Neural progenitor cell (in vitro differentiated cells): Measurements from ENCODE around the gene PLB1. TPM values are rescaled to one million over a fixed set of nuclear protein-coding genes. Genes with fewer than 3 reads are reported as not detected.
A peak's percentile ranks its signal among the peaks of the same experiment; 100 is the strongest.

Source experiments
- DNase-seq: peaks from one replicate; pipeline ENCODE4 v3.0.0-alpha.2; 2016; ENCODE audit warnings: low spot score
- H2AFZ ChIP-seq: fragments of 200-600 bp; sonication (generic); replicated peaks from 2 replicates; pipeline ENCODE4 v1.6.1; 2016; ENCODE audit warnings: antibody characterized with exemption
- H3F3A ChIP-seq: fragments of 200-600 bp; sonication (generic); 2 replicates; pipeline ENCODE4 v1.6.1; 2016; ENCODE audit warnings: antibody characterized with exemption, low read depth
- H3K27ac ChIP-seq: fragments of 200-600 bp; sonication (generic); 2 replicates; pipeline ENCODE4 v1.5.1; 2016; ENCODE audit warnings: mild to moderate bottlenecking
- H3K27me3 ChIP-seq: fragments of 200-600 bp; sonication (generic); 2 replicates; pipeline ENCODE4 v1.6.1; 2016; ENCODE audit warnings: mild to moderate bottlenecking, moderate library complexity
- H3K36me3 ChIP-seq: fragments of 200-600 bp; sonication (generic); 2 replicates; pipeline ENCODE4 v1.5.1; 2016
- H3K4me1 ChIP-seq: fragments of 200-600 bp; sonication (generic); 2 replicates; pipeline ENCODE4 v1.6.1; 2016; ENCODE audit warnings: mixed run types
- H3K4me2 ChIP-seq: fragments of 200-600 bp; sonication (generic); 2 replicates; pipeline ENCODE4 v1.6.1; 2016
- H3K4me3 ChIP-seq: fragments of 200-600 bp; sonication (generic); 2 replicates; pipeline ENCODE4 v1.5.1; 2016
- H3K79me2 ChIP-seq: fragments of 200-600 bp; sonication (generic); 2 replicates; pipeline ENCODE4 v1.6.1; 2016; ENCODE audit warnings: low read depth
- H3K9ac ChIP-seq: fragments of 200-600 bp; sonication (generic); 2 replicates; pipeline ENCODE4 v1.6.1; 2016
- H3K9me3 ChIP-seq: fragments of 200-600 bp; sonication (generic); 2 replicates; pipeline ENCODE4 v1.5.1; 2016; ENCODE audit warnings: low read depth
- H4K20me1 ChIP-seq: fragments of 200-600 bp; sonication (generic); 2 replicates; pipeline ENCODE4 v1.6.1; 2016; ENCODE audit warnings: low read depth
- H3K27ac Mint-ChIP-seq: 3 replicates; pipeline ENCODE4 v1.8.0; 2021; ENCODE audit warnings: mixed read lengths
- H3K27me3 Mint-ChIP-seq: 2 replicates; pipeline ENCODE4 v1.8.0; 2022; ENCODE audit warnings: low read depth, mild to moderate bottlenecking, inconsistent platforms, moderate library complexity, mixed read lengths; ENCODE audit not compliant: insufficient read depth
- H3K36me3 Mint-ChIP-seq: 3 replicates; pipeline ENCODE4 v1.8.0; 2021; ENCODE audit warnings: mixed read lengths
- H3K4me1 Mint-ChIP-seq: 3 replicates; pipeline ENCODE4 v1.8.0; 2021; ENCODE audit warnings: mixed read lengths
- H3K4me3 Mint-ChIP-seq: 3 replicates; pipeline ENCODE4 v1.8.0; 2021; ENCODE audit warnings: mild to moderate bottlenecking, moderate library complexity, mixed read lengths
- H3K9me3 Mint-ChIP-seq: 3 replicates; pipeline ENCODE4 v1.8.0; 2020; ENCODE audit warnings: mixed read lengths
- EZH2 ChIP-seq: fragments of 200-600 bp; sonication (generic); IDR thresholded peaks from 2 replicates; pipeline ENCODE4 v1.6.1; 2017; ENCODE audit warnings: antibody characterized with exemption, mild to moderate bottlenecking, moderate library complexity
- EZH2phosphoT487 ChIP-seq: fragments of 200-600 bp; sonication (generic); IDR thresholded peaks from 2 replicates; pipeline ENCODE4 v1.6.1; 2017; ENCODE audit warnings: antibody characterized with exemption
- total RNA-seq: library from RNA; depleted of rRNA; stranded (reverse); fragments of >200 nt; gene quantifications from 2 replicates; pipeline ENCODE4 v1.2.3, GENCODE V29; 2015; ENCODE audit warnings: low replicate concordance
- TF ChIP-seq, protein P1 (sequence below): fragments of 200-600 bp; sonication (generic); IDR thresholded peaks from 2 replicates; pipeline ENCODE4 v1.5.1; 2017; ENCODE audit warnings: antibody characterized with exemption, mild to moderate bottlenecking

PLB1 gene
- total RNA-seq, 1 donor from 2014 or later, result not detected

DNA sequence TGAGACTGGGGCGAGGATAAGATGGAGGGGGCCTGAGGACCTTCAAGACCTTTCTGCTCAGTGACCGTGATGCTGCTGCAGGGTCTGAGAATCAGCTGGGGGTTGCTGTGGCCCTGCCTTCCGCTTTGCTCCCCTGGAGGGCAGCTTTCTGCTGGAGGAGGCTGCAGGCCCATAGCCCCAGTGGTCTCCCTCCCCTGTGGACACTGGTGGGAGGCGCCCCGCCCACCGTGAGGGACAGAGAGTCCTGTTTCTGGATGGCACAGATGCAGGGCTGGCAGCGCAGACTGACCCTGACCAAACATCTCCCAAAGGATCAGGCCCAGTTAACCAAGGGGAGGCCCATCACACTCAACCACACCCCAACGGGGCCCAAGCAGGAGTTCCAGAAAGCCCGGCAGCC, 42.8 kb downstream of the PLB1 start:
- Histone ChIP-seq H2AFZ (no peak overlapping the region), H3F3A (no peaks in the 10 kb centered on the region), H3K36me3 (no peaks in the 10 kb centered on the region), H3K9ac (no peak overlapping the region), H3K4me2 (no peak overlapping the region), H3K27me3 (no peaks in the 10 kb centered on the region), H3K27ac (no peak overlapping the region), H3K4me1 (peaks cover 3% of the 10 kb centered on the region), H3K4me3 (no peak overlapping the region), H3K9me3 (no peaks in the 10 kb centered on the region), H4K20me1 (peaks cover 2% of the 10 kb centered on the region), H3K79me2 (no peaks in the 10 kb centered on the region)
- Mint-ChIP-seq H3K9me3 (peaks cover 3% of the 10 kb centered on the region), H3K27ac (peak overlapping the region; percentile 29), H3K27me3 (peaks cover 11% of the 10 kb centered on the region), H3K4me1 (peaks cover 8% of the 10 kb centered on the region), H3K4me3 (no peak overlapping the region), H3K36me3 (no peaks in the 10 kb centered on the region)
- no peak for DNase-seq
- TF ChIP-seq EZH2 (no peak), EZH2phosphoT487 (no peak)
- TF ChIP-seq, protein P1, sequence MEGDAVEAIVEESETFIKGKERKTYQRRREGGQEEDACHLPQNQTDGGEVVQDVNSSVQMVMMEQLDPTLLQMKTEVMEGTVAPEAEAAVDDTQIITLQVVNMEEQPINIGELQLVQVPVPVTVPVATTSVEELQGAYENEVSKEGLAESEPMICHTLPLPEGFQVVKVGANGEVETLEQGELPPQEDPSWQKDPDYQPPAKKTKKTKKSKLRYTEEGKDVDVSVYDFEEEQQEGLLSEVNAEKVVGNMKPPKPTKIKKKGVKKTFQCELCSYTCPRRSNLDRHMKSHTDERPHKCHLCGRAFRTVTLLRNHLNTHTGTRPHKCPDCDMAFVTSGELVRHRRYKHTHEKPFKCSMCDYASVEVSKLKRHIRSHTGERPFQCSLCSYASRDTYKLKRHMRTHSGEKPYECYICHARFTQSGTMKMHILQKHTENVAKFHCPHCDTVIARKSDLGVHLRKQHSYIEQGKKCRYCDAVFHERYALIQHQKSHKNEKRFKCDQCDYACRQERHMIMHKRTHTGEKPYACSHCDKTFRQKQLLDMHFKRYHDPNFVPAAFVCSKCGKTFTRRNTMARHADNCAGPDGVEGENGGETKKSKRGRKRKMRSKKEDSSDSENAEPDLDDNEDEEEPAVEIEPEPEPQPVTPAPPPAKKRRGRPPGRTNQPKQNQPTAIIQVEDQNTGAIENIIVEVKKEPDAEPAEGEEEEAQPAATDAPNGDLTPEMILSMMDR, result no peak

GRCh38 chr2:28539118-28539541, 43.3 kb downstream of the PLB1 start:
- no peak overlapping the region for H2AFZ ChIP-seq
- H3K27me3 ChIP-seq, result no peaks in the 10 kb centered on the region
- no peak overlapping the region for H3K4me3 ChIP-seq
- no peak overlapping the region for H3K4me3 Mint-ChIP-seq
- H3K9me3 ChIP-seq, result no peaks in the 10 kb centered on the region
- no peaks in the 10 kb centered on the region for H3K36me3 Mint-ChIP-seq
- no peak for TF ChIP-seq EZH2
- TF ChIP-seq, protein P1, result no peak
- no peak for TF ChIP-seq EZH2phosphoT487
- H3K4me1 ChIP-seq, result peaks cover 7% of the 10 kb centered on the region
- H3K27ac Mint-ChIP-seq, result peak overlapping the region; percentile 29
- H3K79me2 ChIP-seq, result no peaks in the 10 kb centered on the region
- no peak overlapping the region for H3K27ac ChIP-seq
- peaks cover 12% of the 10 kb centered on the region for H3K27me3 Mint-ChIP-seq
- no peak overlapping the region for H3K4me2 ChIP-seq
- peaks cover 1% of the 10 kb centered on the region for H3F3A ChIP-seq
- peaks cover 13% of the 10 kb centered on the region for H3K4me1 Mint-ChIP-seq
- H3K9me3 Mint-ChIP-seq, result peaks cover 3% of the 10 kb centered on the region
- H3K36me3 ChIP-seq, result no peaks in the 10 kb centered on the region
- no peak for DNase-seq
- no peak overlapping the region for H3K9ac ChIP-seq
- peaks cover 7% of the 10 kb centered on the region for H4K20me1 ChIP-seq

- no peak for DNase-seq
- Mint-ChIP-seq H3K9me3 (peaks cover 3% of the 10 kb centered on the region), H3K27ac (no peak overlapping the region)
Measured at GRCh38 chr2:28543316-28544035, 47.6 kb downstream of the PLB1 start.

More at GRCh38 chr2:28543316-28544035, 47.6 kb downstream of the PLB1 start:
- Mint-ChIP-seq H3K4me3 (peak overlapping the region; percentile 7), H3K4me1 (peaks cover 36% of the 10 kb centered on the region), H3K36me3 (no peaks in the 10 kb centered on the region), H3K27me3 (peaks cover 17% of the 10 kb centered on the region)
- H3K79me2 ChIP-seq, result no peaks in the 10 kb centered on the region
- no peak overlapping the region for H3K27ac ChIP-seq
- no peak overlapping the region for H2AFZ ChIP-seq
- H3K4me2 ChIP-seq, result no peak overlapping the region
- no peak overlapping the region for H3K4me3 ChIP-seq
- TF ChIP-seq, protein P1, result no peak
- no peak for TF ChIP-seq EZH2phosphoT487
- TF ChIP-seq EZH2, result no peak
- peaks cover 19% of the 10 kb centered on the region for H4K20me1 ChIP-seq
- H3K4me1 ChIP-seq, result peaks cover 23% of the 10 kb centered on the region
- peaks cover 10% of the 10 kb centered on the region for H3F3A ChIP-seq
- peaks cover 17% of the 10 kb centered on the region for H3K27me3 ChIP-seq
- H3K9me3 ChIP-seq, result no peaks in the 10 kb centered on the region
- H3K36me3 ChIP-seq, result no peaks in the 10 kb centered on the region
- no peak overlapping the region for H3K9ac ChIP-seq
